H1 (cell line): ENCODE results near the gene CANX. TPM values are rescaled to one million over a fixed set of nuclear protein-coding genes. Genes with fewer than 3 reads are reported as not detected.
A peak's percentile ranks its signal among the peaks of the same experiment; 100 is the strongest.

ENCODE experiments used
- CTCF ChIA-PET: fragments of 300-600 bp; sonication (Branson Sonifier 250); formaldehyde crosslinking; loops from one replicate; lab custom pipeline; 2021; ENCODE audit not compliant: partially characterized antibody; lab: Charles Lee
- POLR2A ChIA-PET: fragments of 300-600 bp; sonication (Branson Sonifier 250); formaldehyde crosslinking; loops from one replicate; lab custom pipeline; 2021; ENCODE audit warnings: inconsistent platforms; ENCODE audit not compliant: partially characterized antibody; lab: Charles Lee
- DNase-seq, 2 experiments: peaks; one replicate each; pipeline versions ENCODE4 v3.0.0 to v3.0.0-alpha.2; 2010 to 2022; ENCODE audit warnings: low spot score in 2 of 2, low read depth in 1 of 2, mixed read lengths in 1 of 2
- FAIRE-seq: peaks from 2 replicates; lab custom pipeline; 2011; peaks lifted over from hg19 to GRCh38; lab: Jason Lieb, UNC
- H2AFZ ChIP-seq: 2 replicates; pipeline ENCODE4 v1.8.1; 2012; ENCODE audit warnings: low read length, inconsistent platforms
- H2AK5ac ChIP-seq: 2 replicates; pipeline ENCODE4 v1.6.1; 2013; ENCODE audit warnings: low read depth, low read length
- H2BK120ac ChIP-seq: replicated peaks from 2 replicates; pipeline ENCODE3; 2013; ENCODE audit warnings: low read depth, low read length, inconsistent platforms
- H2BK12ac ChIP-seq: 2 replicates; pipeline ENCODE4 v1.6.1; 2013; ENCODE audit warnings: low read depth, low read length
- H2BK15ac ChIP-seq: 2 replicates; pipeline ENCODE4 v1.6.1; 2013; ENCODE audit warnings: low read length
- H2BK20ac ChIP-seq: 2 replicates; pipeline ENCODE4 v1.6.1; 2013; ENCODE audit warnings: low read length
- H2BK5ac ChIP-seq: 2 replicates; pipeline ENCODE4 v1.6.1; 2013; ENCODE audit warnings: low read depth, low read length
- H3K14ac ChIP-seq: 2 replicates; pipeline ENCODE4 v1.6.1; 2013; ENCODE audit warnings: inconsistent platforms; ENCODE audit not compliant: insufficient read length
- H3K18ac ChIP-seq: 2 replicates; pipeline ENCODE4 v1.6.1; 2013; ENCODE audit warnings: low read length; ENCODE audit errors: extremely low read depth
- H3K23ac ChIP-seq: 2 replicates; pipeline ENCODE4 v1.6.1; 2013; ENCODE audit warnings: inconsistent platforms; ENCODE audit not compliant: insufficient read length
- H3K23me2 ChIP-seq: 2 replicates; pipeline ENCODE4 v1.6.1; 2013; ENCODE audit warnings: low read depth, low read length
- H3K27ac ChIP-seq: 2 replicates; pipeline ENCODE4 v1.6.1; 2011; ENCODE audit warnings: low read depth, low read length, inconsistent platforms
- H3K27me3 ChIP-seq, 4 experiments: replicated peaks in 1 of 4; 1 replicate in 1 of 4; 2 replicates in 3 of 4; pipeline versions ENCODE4 v1.6.1 to v1.8.1; 2011 to 2013; ENCODE audit warnings: low read length in 3 of 4, mild to moderate bottlenecking in 3 of 4, inconsistent platforms in 2 of 4, mixed read lengths in 2 of 4, moderate library complexity in 1 of 4; ENCODE audit not compliant: control insufficient read depth in 3 of 4, insufficient read depth in 3 of 4; ENCODE audit errors: extremely low read depth in 1 of 4
- H3K36me3 ChIP-seq, 4 experiments: 2 replicates each; pipeline versions ENCODE4 v1.6.1 to v1.8.1; 2011 to 2013; ENCODE audit warnings: mild to moderate bottlenecking in 4 of 4, low read length in 3 of 4, moderate library complexity in 2 of 4, control low read depth in 1 of 4, inconsistent platforms in 1 of 4; ENCODE audit not compliant: insufficient read depth in 4 of 4, control insufficient read depth in 2 of 4
- H3K4ac ChIP-seq: replicated peaks from 2 replicates; pipeline ENCODE3; 2013; ENCODE audit warnings: low read length, low read depth, mixed read lengths, inconsistent platforms; ENCODE audit not compliant: insufficient read length
- H3K4me1 ChIP-seq, 4 experiments: replicated peaks in 1 of 4; 1 replicate in 1 of 4; 2 replicates in 3 of 4; pipeline versions ENCODE4 v1.6.1 to v1.8.1; 2011 to 2013; ENCODE audit warnings: low read length in 3 of 4, inconsistent platforms in 2 of 4, mixed read lengths in 1 of 4; ENCODE audit not compliant: insufficient read depth in 4 of 4, control insufficient read depth in 3 of 4
- H3K4me2 ChIP-seq, 2 experiments: 2 replicates each; pipeline versions ENCODE4 v1.6.1 to v1.8.1; 2011 to 2013; ENCODE audit warnings: low read depth in 2 of 2, low read length in 2 of 2, control low read depth in 1 of 2, inconsistent platforms in 1 of 2, mild to moderate bottlenecking in 1 of 2; ENCODE audit not compliant: insufficient read depth in 1 of 2
- H3K4me3 ChIP-seq, 4 experiments: fragments of 200-600, 300-600 bp in 1 of 4; sonication (generic), shearing (Covaris generic), sonication (Bioruptor Twin) in 1 of 4; 2 replicates each; pipeline versions ENCODE4 v1.5.1 to v1.8.1; 2011 to 2016; ENCODE audit warnings: low read length in 4 of 4, low read depth in 3 of 4, control low read depth in 2 of 4, inconsistent platforms in 2 of 4, mild to moderate bottlenecking in 2 of 4, mixed read lengths in 1 of 4, moderate library complexity in 1 of 4; ENCODE audit not compliant: insufficient read depth in 2 of 4; ENCODE audit errors: extremely low read depth in 1 of 4
- H3K56ac ChIP-seq: replicated peaks from 2 replicates; pipeline ENCODE3; 2013; ENCODE audit warnings: low read depth, mild to moderate bottlenecking, mixed read lengths, low read length, inconsistent platforms; ENCODE audit not compliant: insufficient read length
- H3K79me1 ChIP-seq: 2 replicates; pipeline ENCODE4 v1.6.1; 2013; ENCODE audit warnings: low read depth, low read length, control low read depth
- H3K79me2 ChIP-seq, 2 experiments: 2 replicates each; pipeline versions ENCODE4 v1.6.1 to v1.8.1; 2012 to 2013; ENCODE audit warnings: low read length in 2 of 2, mild to moderate bottlenecking in 2 of 2, inconsistent platforms in 1 of 2; ENCODE audit not compliant: insufficient read depth in 2 of 2, control insufficient read depth in 1 of 2
- H3K9ac ChIP-seq, 4 experiments: replicated peaks in 1 of 4; 1 replicate in 1 of 4; 2 replicates in 3 of 4; pipeline versions ENCODE4 v1.6.1 to v1.8.1; 2011 to 2013; ENCODE audit warnings: low read depth in 3 of 4, low read length in 3 of 4, control low read depth in 2 of 4, mild to moderate bottlenecking in 2 of 4, moderate library complexity in 2 of 4, inconsistent platforms in 1 of 4; ENCODE audit errors: extremely low read depth in 1 of 4
- H3K9me3 ChIP-seq, 2 experiments: 2 replicates each; pipeline versions ENCODE4 v1.6.1 to v1.8.1; 2012 to 2013; ENCODE audit warnings: mild to moderate bottlenecking in 2 of 2, moderate library complexity in 2 of 2, control low read depth in 1 of 2, inconsistent platforms in 1 of 2, low read depth in 1 of 2, low read length in 1 of 2, mixed read lengths in 1 of 2; ENCODE audit not compliant: insufficient read depth in 2 of 2
- H4K20me1 ChIP-seq, 2 experiments: replicated peaks in 1 of 2; 2 replicates each; pipeline versions ENCODE3 to v1.8.1; 2011 to 2013; ENCODE audit warnings: inconsistent platforms in 2 of 2, low read length in 2 of 2, mild to moderate bottlenecking in 1 of 2; ENCODE audit not compliant: insufficient read depth in 2 of 2, control insufficient read depth in 1 of 2
- H4K5ac ChIP-seq: 2 replicates; pipeline ENCODE4 v1.6.1; 2013; ENCODE audit warnings: low read length, low read depth, mixed read lengths, inconsistent platforms; ENCODE audit not compliant: insufficient read length
- H4K8ac ChIP-seq: 2 replicates; pipeline ENCODE4 v1.8.0; 2013; ENCODE audit warnings: mild to moderate bottlenecking, moderate library complexity, low read length, inconsistent platforms; ENCODE audit not compliant: insufficient read depth; ENCODE audit errors: extremely low read depth
- H4K91ac ChIP-seq: replicated peaks from 2 replicates; pipeline ENCODE3; 2013; ENCODE audit warnings: low read length, mixed read lengths, inconsistent platforms; ENCODE audit not compliant: insufficient read length
- PHF8 ChIP-seq: fragments of 200-600 bp; sonication (generic); conservative IDR thresholded peaks from 2 replicates; pipeline ENCODE4 v1.7.1; 2012; ENCODE audit warnings: low read depth, mild to moderate bottlenecking, inconsistent platforms, low read length, moderate library complexity
- POU5F1 ChIP-seq: IDR thresholded peaks from 2 replicates; pipeline ENCODE4 v1.6.1; 2011; ENCODE audit warnings: low read depth, mild to moderate bottlenecking, low read length, moderate library complexity
- SUZ12 ChIP-seq: fragments of 200-600 bp; sonication (generic); IDR thresholded peaks from 2 replicates; pipeline ENCODE4 v1.6.1; 2012; ENCODE audit warnings: mild to moderate bottlenecking, inconsistent platforms, low read length, moderate library complexity, mixed read lengths
- TAF1 ChIP-seq: IDR thresholded peaks from 2 replicates; pipeline ENCODE4 v1.6.1; 2011; ENCODE audit warnings: mild to moderate bottlenecking, low read depth, low read length
- TAF7 ChIP-seq: optimal IDR thresholded peaks from 2 replicates; pipeline ENCODE3; 2011; ENCODE audit warnings: low read depth, mild to moderate bottlenecking, inconsistent platforms, low read length, moderate library complexity, borderline replicate concordance
- TBP ChIP-seq: IDR thresholded peaks from 2 replicates; pipeline ENCODE4 v1.6.1; 2011; ENCODE audit warnings: low read depth, low read length, improper control_type of control experiment
- ZNF274 ChIP-seq: IDR thresholded peaks from 2 replicates; pipeline ENCODE4 v1.7.0; 2012; ENCODE audit warnings: low read length, borderline replicate concordance; ENCODE audit errors: extremely low read depth
- WGBS, 2 experiments: shearing (Covaris generic) in 1 of 2; methylation state at CpG; one replicate each; pipeline versions ENCODE4 v1.1.6 to v1.1.7; 2013 to 2015; ENCODE audit warnings: low lambda C conversion rate in 2 of 2, mixed read lengths in 2 of 2, inconsistent platforms in 1 of 2, low coverage in 1 of 2, missing lambda C conversion rate in 1 of 2; ENCODE audit not compliant: insufficient replicate concordance in 2 of 2, insufficient coverage in 1 of 2, insufficient read length in 1 of 2; ENCODE audit errors: extremely low coverage in 1 of 2, missing lambda C conversion rate in 1 of 2; 5-methylcytosine and 5-hydroxymethylcytosine counted together
- polyA plus RNA-seq, 7 experiments: library from polyadenylated mRNA; depleted of rRNA in 3 of 7; stranded (reverse) in 5 of 7; unstranded in 2 of 7; fragments of >200 nt in 5 of 7; fragments of 200-250 nt in 2 of 7; gene quantifications; 1 replicate in 5 of 7; 2 replicates in 1 of 7; 4 replicates in 1 of 7; pipeline versions ENCODE4 v1.2.1 to v1.2.3, GENCODE V29; 2011 to 2013; ENCODE audit warnings: missing spikeins in 2 of 7, mixed read lengths in 2 of 7
- total RNA-seq: library from RNA; stranded (reverse); fragmentation: NEBNext Ultra II Directional; extraction: Animal tissue kit (Norgen Biotek cat#: 25700); gene quantifications from 2 replicates; pipeline ENCODE4 v1.2.1, GENCODE V29; 2021
- TF ChIP-seq, protein P1 (sequence below): IDR thresholded peaks from 2 replicates; pipeline ENCODE4 v1.6.1; 2012; ENCODE audit warnings: inconsistent platforms
- TF ChIP-seq, protein P2 (sequence below): IDR thresholded peaks from 2 replicates; pipeline ENCODE4 v1.6.1; 2011; ENCODE audit warnings: low read length, improper control_type of control experiment

The CANX gene
- total and polyA plus RNA-seq, 2 of the 8 experiments (the other 6 are each of a cell fraction or from before 2014, with no cell fraction given), result 136 to 691 TPM

GRCh38 chr5:179680014-179680779, 18.6 kb upstream of the CANX start:
- Histone ChIP-seq H3K79me2 (peaks cover 0 to 7% of the 10 kb centered on the region in 2 experiments; a peak in 1 of 4 replicates), H3K56ac (no peak overlapping the region), H3K27me3 (peaks cover 0 to 4% (median 0%) of the 10 kb centered on the region in 4 experiments; a peak in 1 of 7 replicates), H2BK5ac (no peak overlapping the region), H2BK20ac (no peak overlapping the region), H3K4me1 (peaks cover 0 to 12% (median 7%) of the 10 kb centered on the region in 4 experiments; a peak in 5 of 7 replicates), H4K91ac (no peak overlapping the region), H3K79me1 (0 out of 2 replicates have a peak, but pooled peaks cover 2% of the 10 kb centered on the region), H4K20me1 (peaks cover 0 to 2% of the 10 kb centered on the region in 2 experiments), H3K27ac (no peak overlapping the region), H4K5ac (no peak overlapping the region), H3K4ac (no peak overlapping the region), H3K9me3 (no peaks in the 10 kb centered on the region), H2BK12ac (no peak overlapping the region), H4K8ac (no peak overlapping the region), H3K36me3 (peaks cover 0 to 6% (median 0%) of the 10 kb centered on the region in 4 experiments; a peak in 2 of 8 replicates), H2BK120ac (no peak overlapping the region), H3K14ac (no peak overlapping the region), H3K4me3 (no peak overlapping the region), H3K4me2 (peak overlapping the region in 1 of 2 experiments; percentile 68; a peak in 1 of 4 replicates), H2AK5ac (peak overlapping the region; percentile 25; the same call in 1 of the 2 replicates), H2BK15ac (no peak overlapping the region), H3K18ac (0 out of 2 replicates have a peak overlapping the region, but pooled peaks have one; percentile 20), H3K23me2 (peaks cover 16% of the 10 kb centered on the region), H2AFZ (no peak overlapping the region), H3K9ac (no peak overlapping the region), H3K23ac (no peak overlapping the region)
- DNase-seq (no peak), FAIRE-seq (no peak)
- WGBS, 2 experiments, result 87% methylated on average over 9 of the region's 9 CpGs; no CpG with 5 or more reads in 1 of the 2 experiments
- POLR2A ChIA-PET, result interaction anchor here (0.6 to 6.4 kb wide), 12 partner anchors 9 to 151 kb away, joined by 3 to 50 read pairs (median 8); partner anchors contain the start of genes HNRNPH1 and RUFY1
- CTCF ChIA-PET, result interaction anchor here (1.2 to 2.7 kb wide), 8 partner anchors 11 to 103 kb away, joined by 3 to 16 read pairs (median 4); no protein-coding TSS in a partner anchor
- no peak for TF ChIP-seq TAF1
- TF ChIP-seq POU5F1, result no peak
- no peak for TF ChIP-seq TBP
- TF ChIP-seq, protein P1, sequence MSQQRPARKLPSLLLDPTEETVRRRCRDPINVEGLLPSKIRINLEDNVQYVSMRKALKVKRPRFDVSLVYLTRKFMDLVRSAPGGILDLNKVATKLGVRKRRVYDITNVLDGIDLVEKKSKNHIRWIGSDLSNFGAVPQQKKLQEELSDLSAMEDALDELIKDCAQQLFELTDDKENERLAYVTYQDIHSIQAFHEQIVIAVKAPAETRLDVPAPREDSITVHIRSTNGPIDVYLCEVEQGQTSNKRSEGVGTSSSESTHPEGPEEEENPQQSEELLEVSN, result no peak
- TF ChIP-seq ZNF274, result no peak
- no peak for TF ChIP-seq TAF7
- TF ChIP-seq PHF8, result no peak
- no peak for TF ChIP-seq SUZ12
- TF ChIP-seq, protein P2, sequence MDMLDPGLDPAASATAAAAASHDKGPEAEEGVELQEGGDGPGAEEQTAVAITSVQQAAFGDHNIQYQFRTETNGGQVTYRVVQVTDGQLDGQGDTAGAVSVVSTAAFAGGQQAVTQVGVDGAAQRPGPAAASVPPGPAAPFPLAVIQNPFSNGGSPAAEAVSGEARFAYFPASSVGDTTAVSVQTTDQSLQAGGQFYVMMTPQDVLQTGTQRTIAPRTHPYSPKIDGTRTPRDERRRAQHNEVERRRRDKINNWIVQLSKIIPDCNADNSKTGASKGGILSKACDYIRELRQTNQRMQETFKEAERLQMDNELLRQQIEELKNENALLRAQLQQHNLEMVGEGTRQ, result no peak
